Hepatocyte (in vitro differentiated cells): Measurements from ENCODE around the gene DIP2C.

Experiments
- EZH2 ChIP-seq: fragments of 200-600 bp; sonication (generic); IDR thresholded peaks from 2 replicates; pipeline ENCODE4 v1.6.1; 2016; ENCODE audit warnings: antibody characterized with exemption, mild to moderate bottlenecking, borderline replicate concordance
- EZH2phosphoT487 ChIP-seq: fragments of 200-600 bp; sonication (generic); IDR thresholded peaks from one replicate; pipeline ENCODE4 v1.6.1; 2018; ENCODE audit warnings: antibody characterized with exemption, mild to moderate bottlenecking, low read depth, moderate library complexity; ENCODE audit not compliant: unreplicated experiment, severe bottlenecking
- TF ChIP-seq, protein P1 (sequence below): fragments of 200-600 bp; sonication (generic); IDR thresholded peaks from 2 replicates; pipeline ENCODE4 v1.5.1; 2016; ENCODE audit warnings: antibody characterized with exemption, mild to moderate bottlenecking; ENCODE audit not compliant: poor library complexity

DNA sequence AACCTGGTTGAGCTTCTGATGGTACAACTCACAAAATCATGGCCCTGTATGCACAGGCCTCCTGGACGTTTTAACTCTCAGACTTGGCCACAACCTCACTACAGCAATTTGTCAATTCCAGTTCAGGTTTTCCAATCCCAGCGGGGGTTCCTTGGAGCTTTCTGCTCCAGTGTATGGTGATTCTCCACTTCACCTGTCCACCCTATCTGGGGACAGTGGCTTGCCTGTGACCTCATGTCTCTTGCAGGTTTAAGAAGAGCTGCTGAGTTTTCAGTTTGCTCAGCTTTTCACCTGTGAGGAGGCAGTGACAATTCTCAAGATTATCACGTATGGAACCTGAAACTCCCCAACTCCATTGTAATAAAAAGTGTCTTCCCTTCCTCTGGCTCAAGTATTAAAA, 254.1 kb downstream of the DIP2C start:
- TF ChIP-seq, protein P1, sequence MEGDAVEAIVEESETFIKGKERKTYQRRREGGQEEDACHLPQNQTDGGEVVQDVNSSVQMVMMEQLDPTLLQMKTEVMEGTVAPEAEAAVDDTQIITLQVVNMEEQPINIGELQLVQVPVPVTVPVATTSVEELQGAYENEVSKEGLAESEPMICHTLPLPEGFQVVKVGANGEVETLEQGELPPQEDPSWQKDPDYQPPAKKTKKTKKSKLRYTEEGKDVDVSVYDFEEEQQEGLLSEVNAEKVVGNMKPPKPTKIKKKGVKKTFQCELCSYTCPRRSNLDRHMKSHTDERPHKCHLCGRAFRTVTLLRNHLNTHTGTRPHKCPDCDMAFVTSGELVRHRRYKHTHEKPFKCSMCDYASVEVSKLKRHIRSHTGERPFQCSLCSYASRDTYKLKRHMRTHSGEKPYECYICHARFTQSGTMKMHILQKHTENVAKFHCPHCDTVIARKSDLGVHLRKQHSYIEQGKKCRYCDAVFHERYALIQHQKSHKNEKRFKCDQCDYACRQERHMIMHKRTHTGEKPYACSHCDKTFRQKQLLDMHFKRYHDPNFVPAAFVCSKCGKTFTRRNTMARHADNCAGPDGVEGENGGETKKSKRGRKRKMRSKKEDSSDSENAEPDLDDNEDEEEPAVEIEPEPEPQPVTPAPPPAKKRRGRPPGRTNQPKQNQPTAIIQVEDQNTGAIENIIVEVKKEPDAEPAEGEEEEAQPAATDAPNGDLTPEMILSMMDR, result no peak
- TF ChIP-seq EZH2, result no peak
- TF ChIP-seq EZH2phosphoT487, result no peak
